Mammary epithelial cell (primary cell): ENCODE data around the gene KSR1.

Experiments
- EZH2 ChIP-seq: IDR thresholded peaks from 2 replicates; pipeline ENCODE4 v1.6.1; 2012; ENCODE audit warnings: low read length, inconsistent platforms, borderline replicate concordance
- TF ChIP-seq, protein P1 (sequence below), 2 donors: IDR thresholded peaks in 1 of 2; conservative IDR thresholded peaks in 1 of 2; 2 replicates each; pipeline ENCODE4 v1.5.1; 2011 to 2012; ENCODE audit warnings: inconsistent platforms in 2 of 2, low read length in 2 of 2, mild to moderate bottlenecking in 2 of 2, control low read depth in 1 of 2, low read depth in 1 of 2; ENCODE audit not compliant: insufficient read depth in 1 of 2; ENCODE audit errors: extremely low read depth in 1 of 2

DNA sequence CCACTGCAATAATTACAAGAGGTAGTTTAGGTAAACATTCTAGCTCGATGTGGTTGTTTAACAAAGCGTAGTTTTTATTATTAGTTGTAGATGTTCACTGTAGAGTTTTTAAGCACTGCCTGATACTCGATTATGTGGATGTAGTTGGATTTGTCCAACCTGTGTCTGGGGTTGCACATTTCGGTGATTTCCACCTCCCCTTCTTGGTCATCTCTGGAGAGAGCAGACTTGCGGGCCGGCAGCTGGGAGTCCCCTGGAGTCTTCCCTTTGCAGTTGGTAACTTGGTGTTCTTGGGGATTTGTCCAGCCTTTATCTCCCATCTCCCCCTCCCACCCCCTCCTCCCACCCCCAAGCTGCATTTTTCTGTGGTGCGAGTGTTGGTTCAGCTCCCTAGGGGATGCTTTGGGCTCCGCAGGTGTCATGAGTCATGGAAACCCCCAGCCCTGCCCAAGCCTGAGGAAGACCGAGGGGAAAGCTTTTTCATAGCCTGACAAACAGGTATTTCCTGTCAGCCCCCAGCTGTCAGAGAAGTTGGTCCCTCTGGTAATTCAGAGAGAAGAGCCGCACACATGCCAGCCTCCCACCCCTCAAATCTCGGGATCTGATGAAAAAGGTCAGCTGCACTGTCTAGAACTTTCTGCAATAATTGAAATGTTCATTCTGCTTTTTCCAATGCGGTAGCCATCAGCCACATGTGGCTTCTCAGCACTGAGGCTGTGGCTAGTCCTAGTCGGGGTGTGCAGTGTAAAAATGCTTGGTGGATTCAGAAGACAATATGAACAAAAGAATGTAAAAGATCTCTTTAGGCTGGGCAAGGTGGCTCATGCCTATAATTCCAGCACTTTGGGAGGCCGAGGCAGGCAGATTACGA lies 50.3 kb downstream of the KSR1 start:
- TF ChIP-seq, protein P1, sequence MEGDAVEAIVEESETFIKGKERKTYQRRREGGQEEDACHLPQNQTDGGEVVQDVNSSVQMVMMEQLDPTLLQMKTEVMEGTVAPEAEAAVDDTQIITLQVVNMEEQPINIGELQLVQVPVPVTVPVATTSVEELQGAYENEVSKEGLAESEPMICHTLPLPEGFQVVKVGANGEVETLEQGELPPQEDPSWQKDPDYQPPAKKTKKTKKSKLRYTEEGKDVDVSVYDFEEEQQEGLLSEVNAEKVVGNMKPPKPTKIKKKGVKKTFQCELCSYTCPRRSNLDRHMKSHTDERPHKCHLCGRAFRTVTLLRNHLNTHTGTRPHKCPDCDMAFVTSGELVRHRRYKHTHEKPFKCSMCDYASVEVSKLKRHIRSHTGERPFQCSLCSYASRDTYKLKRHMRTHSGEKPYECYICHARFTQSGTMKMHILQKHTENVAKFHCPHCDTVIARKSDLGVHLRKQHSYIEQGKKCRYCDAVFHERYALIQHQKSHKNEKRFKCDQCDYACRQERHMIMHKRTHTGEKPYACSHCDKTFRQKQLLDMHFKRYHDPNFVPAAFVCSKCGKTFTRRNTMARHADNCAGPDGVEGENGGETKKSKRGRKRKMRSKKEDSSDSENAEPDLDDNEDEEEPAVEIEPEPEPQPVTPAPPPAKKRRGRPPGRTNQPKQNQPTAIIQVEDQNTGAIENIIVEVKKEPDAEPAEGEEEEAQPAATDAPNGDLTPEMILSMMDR (conservative IDR thresholded peaks at IDR 0.05 in 1 of 2, IDR thresholded peaks at IDR 0.05 in 1 of 2; ENCODE audit: extremely low read depth in 1 of 2, insufficient read depth in 1 of 2, low read depth in 1 of 2, low read length in 2 of 2), result no peak
- TF ChIP-seq EZH2, result no peak
